ENCODE measurements around the gene GBE1. TPM values are rescaled to one million over a fixed set of nuclear protein-coding genes. Genes with fewer than 3 reads are reported as not detected.

Gene GBE1
- total RNA-seq, 1 donor from 2014 or later = 10.9 TPM

GRCh38 chr3:81707996-81708395 is 53.4 kb downstream of the GBE1 start:
- TF ChIP-seq, protein P1, sequence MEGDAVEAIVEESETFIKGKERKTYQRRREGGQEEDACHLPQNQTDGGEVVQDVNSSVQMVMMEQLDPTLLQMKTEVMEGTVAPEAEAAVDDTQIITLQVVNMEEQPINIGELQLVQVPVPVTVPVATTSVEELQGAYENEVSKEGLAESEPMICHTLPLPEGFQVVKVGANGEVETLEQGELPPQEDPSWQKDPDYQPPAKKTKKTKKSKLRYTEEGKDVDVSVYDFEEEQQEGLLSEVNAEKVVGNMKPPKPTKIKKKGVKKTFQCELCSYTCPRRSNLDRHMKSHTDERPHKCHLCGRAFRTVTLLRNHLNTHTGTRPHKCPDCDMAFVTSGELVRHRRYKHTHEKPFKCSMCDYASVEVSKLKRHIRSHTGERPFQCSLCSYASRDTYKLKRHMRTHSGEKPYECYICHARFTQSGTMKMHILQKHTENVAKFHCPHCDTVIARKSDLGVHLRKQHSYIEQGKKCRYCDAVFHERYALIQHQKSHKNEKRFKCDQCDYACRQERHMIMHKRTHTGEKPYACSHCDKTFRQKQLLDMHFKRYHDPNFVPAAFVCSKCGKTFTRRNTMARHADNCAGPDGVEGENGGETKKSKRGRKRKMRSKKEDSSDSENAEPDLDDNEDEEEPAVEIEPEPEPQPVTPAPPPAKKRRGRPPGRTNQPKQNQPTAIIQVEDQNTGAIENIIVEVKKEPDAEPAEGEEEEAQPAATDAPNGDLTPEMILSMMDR (IDR thresholded peaks at IDR 0.05; ENCODE audit: unreplicated experiment) = no peak
- H3K4me3 Mint-ChIP-seq (ENCODE audit: low read depth) = no peak overlapping the region
- no peaks in the 10 kb centered on the region for H3K4me1 Mint-ChIP-seq (ENCODE audit: low read depth)
- no peak for DNase-seq (ENCODE audit: low spot score, unreplicated experiment)
- H3K27me3 Mint-ChIP-seq = no peaks in the 10 kb centered on the region
- no peaks in the 10 kb centered on the region for H3K36me3 Mint-ChIP-seq (ENCODE audit: insufficient read depth)
- no peak overlapping the region for H3K27ac Mint-ChIP-seq
- H3K9me3 Mint-ChIP-seq (ENCODE audit: low read depth) = no peaks in the 10 kb centered on the region

DNA sequence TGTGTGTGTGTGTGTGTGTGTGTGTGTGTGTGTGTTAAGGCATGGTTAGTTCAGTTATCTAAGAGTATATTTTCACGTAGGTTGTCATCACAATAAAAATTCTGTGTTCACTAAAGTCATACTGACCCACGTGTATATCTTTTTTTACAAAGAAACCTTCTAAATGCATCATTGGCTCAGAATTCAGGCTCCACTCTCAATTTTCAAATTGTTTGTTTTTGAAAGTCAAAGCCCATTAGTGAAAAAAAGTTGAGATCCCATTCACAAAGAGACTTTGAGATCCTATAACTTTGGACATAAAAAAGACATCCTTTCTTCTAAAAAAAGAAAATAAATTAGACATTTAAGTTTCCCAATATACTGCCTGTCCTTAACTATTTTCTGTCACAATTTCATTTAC is 59.3 kb downstream of the GBE1 start:
- Mint-ChIP-seq H3K9me3 (ENCODE audit: low read depth) (no peaks in the 10 kb centered on the region), H3K36me3 (ENCODE audit: insufficient read depth) (no peaks in the 10 kb centered on the region), H3K27me3 (no peaks in the 10 kb centered on the region), H3K27ac (no peak overlapping the region), H3K4me1 (ENCODE audit: low read depth) (peaks cover 9% of the 10 kb centered on the region), H3K4me3 (ENCODE audit: low read depth) (no peak overlapping the region)
- TF ChIP-seq, protein P1 (IDR thresholded peaks at IDR 0.05; ENCODE audit: unreplicated experiment) = no peak
- no peak for DNase-seq (ENCODE audit: low spot score, unreplicated experiment)

DNA sequence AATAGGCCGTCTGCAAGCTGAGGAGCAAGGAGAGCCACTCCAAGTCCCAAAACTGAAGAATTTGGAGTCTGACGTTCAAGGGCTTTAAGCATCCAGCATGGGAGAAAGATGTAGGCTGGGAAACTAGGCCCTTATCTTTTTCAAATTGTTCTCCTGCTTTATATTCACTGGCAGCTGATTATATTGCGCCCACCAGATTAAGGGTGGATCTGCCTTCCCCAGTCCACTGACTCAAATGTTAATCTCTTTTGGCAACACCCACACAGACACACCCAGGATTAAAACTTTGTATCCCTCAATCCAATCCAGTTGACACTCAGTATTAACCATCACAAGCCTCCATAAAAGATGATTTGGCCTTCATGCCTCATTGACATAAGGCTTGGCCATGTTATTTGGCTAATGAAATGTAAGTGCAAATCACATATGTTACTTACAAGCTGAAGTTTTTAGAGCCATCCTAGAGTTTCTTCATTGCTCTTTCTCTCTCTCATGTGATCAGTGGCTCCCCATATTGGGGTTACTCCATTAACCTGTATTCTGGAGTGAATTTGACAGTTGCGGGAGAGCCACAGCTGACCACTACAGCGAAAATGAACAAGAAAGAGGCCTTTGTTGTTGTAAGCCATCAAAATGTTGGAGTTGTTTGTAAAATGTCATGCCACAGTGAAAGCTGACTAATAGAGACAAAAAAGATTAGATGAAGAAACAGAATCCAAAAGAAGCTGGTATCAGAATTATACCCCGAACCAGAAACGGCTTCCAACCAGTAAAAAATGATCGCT is 61.7 kb downstream of the GBE1 start:
- Mint-ChIP-seq H3K9me3 (ENCODE audit: low read depth) (peaks cover 2% of the 10 kb centered on the region), H3K27ac (no peak overlapping the region), H3K27me3 (no peaks in the 10 kb centered on the region), H3K4me1 (ENCODE audit: low read depth) (peaks cover 9% of the 10 kb centered on the region), H3K4me3 (ENCODE audit: low read depth) (no peak overlapping the region), H3K36me3 (ENCODE audit: insufficient read depth) (peaks cover 1% of the 10 kb centered on the region)
- TF ChIP-seq, protein P1 (IDR thresholded peaks at IDR 0.05; ENCODE audit: unreplicated experiment) = no peak
- DNase-seq (ENCODE audit: low spot score, unreplicated experiment) = no peak

DNA sequence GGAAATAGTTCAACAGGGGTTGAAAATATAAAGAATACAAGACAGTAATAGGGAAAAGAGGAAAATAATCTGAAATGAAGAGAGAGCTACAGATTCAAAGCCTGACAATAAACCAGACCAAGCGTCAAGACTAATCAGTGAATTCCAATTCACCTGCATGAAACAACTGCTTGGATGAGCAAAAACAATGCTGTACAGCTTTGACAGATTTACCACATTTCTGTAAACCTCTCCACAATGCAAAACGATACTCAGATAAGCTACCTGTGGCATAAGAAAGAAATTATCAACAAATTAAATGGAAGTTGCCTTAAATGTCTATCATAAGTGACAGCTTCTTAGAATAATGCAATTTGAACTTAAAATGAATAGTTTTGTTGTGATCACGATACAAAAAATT is 65.4 kb downstream of the GBE1 start:
- H3K27me3 Mint-ChIP-seq = no peaks in the 10 kb centered on the region
- DNase-seq (ENCODE audit: low spot score, unreplicated experiment) = no peak
- no peak overlapping the region for H3K4me3 Mint-ChIP-seq (ENCODE audit: low read depth)
- peaks cover 1% of the 10 kb centered on the region for H3K36me3 Mint-ChIP-seq (ENCODE audit: insufficient read depth)
- H3K4me1 Mint-ChIP-seq (ENCODE audit: low read depth) = peaks cover 9% of the 10 kb centered on the region
- peaks cover 2% of the 10 kb centered on the region for H3K9me3 Mint-ChIP-seq (ENCODE audit: low read depth)
- no peak overlapping the region for H3K27ac Mint-ChIP-seq
- TF ChIP-seq, protein P1 (IDR thresholded peaks at IDR 0.05; ENCODE audit: unreplicated experiment) = no peak

DNA sequence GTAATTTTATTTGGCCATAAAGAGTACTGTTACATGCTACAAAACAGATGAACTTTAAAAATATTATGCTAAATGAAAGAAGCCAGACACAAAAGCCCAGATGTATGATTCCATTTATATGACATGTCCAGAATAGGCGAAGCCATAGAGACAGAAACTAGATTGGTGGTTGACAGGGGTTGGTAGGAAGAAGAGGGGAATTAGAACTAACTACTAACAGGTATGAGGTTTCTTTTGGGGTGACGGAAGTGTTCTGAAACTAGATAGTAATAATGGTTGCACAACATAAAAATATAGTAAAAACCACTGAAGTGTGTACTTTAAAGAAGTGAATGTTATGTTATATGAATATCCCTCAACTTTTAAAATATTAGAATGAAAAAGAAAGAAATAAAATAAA is 66.1 kb downstream of the GBE1 start:
- TF ChIP-seq, protein P1 (IDR thresholded peaks at IDR 0.05; ENCODE audit: unreplicated experiment) = no peak
- Mint-ChIP-seq H3K27me3 (no peaks in the 10 kb centered on the region), H3K27ac (no peak overlapping the region), H3K4me1 (ENCODE audit: low read depth) (peaks cover 9% of the 10 kb centered on the region), H3K4me3 (ENCODE audit: low read depth) (no peak overlapping the region), H3K9me3 (ENCODE audit: low read depth) (peaks cover 2% of the 10 kb centered on the region), H3K36me3 (ENCODE audit: insufficient read depth) (peaks cover 1% of the 10 kb centered on the region)
- DNase-seq (ENCODE audit: low spot score, unreplicated experiment) = no peak
